ENCODE measurements around the gene TMEM223. TPM values are rescaled to one million over a fixed set of nuclear protein-coding genes. Genes with fewer than 3 reads are reported as not detected.
"Not testable (repeated sequence)": the region's sequence is repeated elsewhere in the genome, so short reads cannot be mapped to it uniquely, and the experiment has no call there.

TMEM223 gene
- total RNA-seq, 2 experiments from 2014 or later: 7.0 to 7.7 TPM

- CTCF ChIA-PET: interaction anchor here (0.8 to 7.1 kb wide), 4 partner anchors 15 to 85 kb away, joined by 3 to 53 read pairs (median 12); partner anchors contain the start of genes TMEM179B and ZBTB3
- peak within 1 kb of the TSS; percentile 91 for H3K27ac Mint-ChIP-seq
- no peaks in the 10 kb centered on the region for H3K27me3 Mint-ChIP-seq (ENCODE audit: low read depth)
- H3K36me3 Mint-ChIP-seq (ENCODE audit: low read depth): peaks cover 7% of the 10 kb centered on the region
- peak within 1 kb of the TSS; percentile 80 for H3K4me3 Mint-ChIP-seq
- intact Hi-C loops (cut with micrococcal nuclease): loop anchor here (1.0 to 5.0 kb wide), 10 partner anchors 10 to 181 kb away; partner anchors contain the start of genes EML3, POLR2G, ROM1 and TMEM179B
- DNase-seq: peak; percentile 95
- H3K9me3 Mint-ChIP-seq: no peaks in the 10 kb centered on the region
- peaks cover 25% of the 10 kb centered on the region for H3K4me1 Mint-ChIP-seq (ENCODE audit: low read depth)
Measured at GRCh38 chr11:62771144-62772021, 20.4 kb downstream of the TMEM223 start, which contains the start of gene TAF6L. Gene TAF6L, plus strand, starts transcription at chr11:62771396. Its CDS starts 4,388 bp downstream, at chr11:62775784.

GRCh38 chr11:62770778-62771143, 21.0 kb downstream of the TMEM223 start:
- Mint-ChIP-seq H3K36me3 (ENCODE audit: low read depth) (peaks cover 7% of the 10 kb centered on the region), H3K4me1 (ENCODE audit: low read depth) (peaks cover 26% of the 10 kb centered on the region), H3K27ac (peak overlapping the region; percentile 91), H3K9me3 (no peaks in the 10 kb centered on the region), H3K27me3 (ENCODE audit: low read depth) (no peaks in the 10 kb centered on the region), H3K4me3 (peak overlapping the region; percentile 80)
- CTCF ChIA-PET: interaction anchor here (4.1 to 7.1 kb wide), 2 partner anchors 15 to 17 kb away, joined by 18 to 53 read pairs; partner anchors contain the start of genes TMEM179B and ZBTB3
- intact Hi-C loops (cut with micrococcal nuclease): loop anchor here (1.0 to 5.0 kb wide), 10 partner anchors 9 to 180 kb away; partner anchors contain the start of genes EML3, POLR2G, ROM1 and TMEM179B
- DNase-seq: no peak

GRCh38 chr11:62760867-62761227, 31.0 kb downstream of the TMEM223 start:
- CTCF ChIA-PET: interaction anchor here (0.8 to 1.5 kb wide), 2 partner anchors 9 to 25 kb away, joined by 3 to 7 read pairs; no protein-coding TSS in a partner anchor
- peaks cover 10% of the 10 kb centered on the region for H3K36me3 Mint-ChIP-seq (ENCODE audit: low read depth)

GRCh38 chr11:62757846-62758788, 33.7 kb downstream of the TMEM223 start:
- no peak for DNase-seq
- no peak overlapping the region for H3K27ac Mint-ChIP-seq
- no peaks in the 10 kb centered on the region for H3K27me3 Mint-ChIP-seq (ENCODE audit: low read depth)
- intact Hi-C loops (cut with micrococcal nuclease): no loop called here
- no peaks in the 10 kb centered on the region for H3K9me3 Mint-ChIP-seq
- H3K4me3 Mint-ChIP-seq: no peak overlapping the region
- H3K4me1 Mint-ChIP-seq (ENCODE audit: low read depth): peaks cover 26% of the 10 kb centered on the region
- CTCF ChIA-PET: interaction anchor here (1.0 kb wide), 1 partner anchor 12 kb away, joined by 3 read pairs; no protein-coding TSS in a partner anchor
- H3K36me3 Mint-ChIP-seq (ENCODE audit: low read depth): peaks cover 4% of the 10 kb centered on the region

More at GRCh38 chr11:62760867-62761227, 31.0 kb downstream of the TMEM223 start:
- intact Hi-C loops (cut with micrococcal nuclease): loop anchor here (1.0 to 2.0 kb wide), 7 partner anchors 8 to 170 kb away; partner anchors contain the start of genes HNRNPUL2, SLC3A2, TAF6L and TMEM179B
- H3K9me3 Mint-ChIP-seq; H3K27me3 Mint-ChIP-seq (ENCODE audit: low read depth); DNase-seq: not testable (repeated sequence)
- peaks cover 17% of the 10 kb centered on the region for H3K4me1 Mint-ChIP-seq (ENCODE audit: low read depth)
- peak overlapping the region; percentile 93 for H3K4me3 Mint-ChIP-seq
- peak overlapping the region; percentile 73 for H3K27ac Mint-ChIP-seq

GRCh38 chr11:62755086-62755615, 36.7 kb downstream of the TMEM223 start:
- Mint-ChIP-seq H3K4me1 (ENCODE audit: low read depth) (peaks cover 25% of the 10 kb centered on the region), H3K36me3 (ENCODE audit: low read depth) (peaks cover 2% of the 10 kb centered on the region), H3K4me3 (peak overlapping the region; percentile 98), H3K27me3 (ENCODE audit: low read depth) (no peaks in the 10 kb centered on the region), H3K27ac (no peak overlapping the region), H3K9me3 (no peaks in the 10 kb centered on the region)
- no peak for DNase-seq
- intact Hi-C loops (cut with micrococcal nuclease): no loop called here
- CTCF ChIA-PET: interaction anchor here (1.2 to 3.6 kb wide), 2 partner anchors 13 to 31 kb away, joined by 4 to 16 read pairs; partner anchors contain the start of gene TMEM179B

- H3K4me1 Mint-ChIP-seq (ENCODE audit: low read depth): peaks cover 34% of the 10 kb centered on the region
- H3K36me3 Mint-ChIP-seq (ENCODE audit: low read depth): peaks cover 2% of the 10 kb centered on the region
- no peaks in the 10 kb centered on the region for H3K9me3 Mint-ChIP-seq
- intact Hi-C loops (cut with micrococcal nuclease): loop anchor here (1.0 kb wide), 5 partner anchors 7 to 45 kb away; partner anchors contain the start of genes HNRNPUL2, POLR2G and TAF6L
- CTCF ChIA-PET: interaction anchor here (0.5 to 3.6 kb wide), 10 partner anchors 8 to 280 kb away, joined by 3 to 18 read pairs (median 4); partner anchors contain the start of genes HNRNPUL2, TAF6L, TMEM179B and TUT1
- H3K27me3 Mint-ChIP-seq (ENCODE audit: low read depth): no peaks in the 10 kb centered on the region
- peak within 1 kb of the TSS; percentile 96 for H3K27ac Mint-ChIP-seq
- H3K4me3 Mint-ChIP-seq: peak within 1 kb of the TSS; percentile 98
- DNase-seq: peak; percentile 99
Measured at GRCh38 chr11:62753736-62754603, 37.8 kb downstream of the TMEM223 start, which contains the start of gene ZBTB3. Gene ZBTB3, minus strand, starts transcription at chr11:62754160. Its CDS starts 496 bp downstream, at chr11:62753664.

GRCh38 chr11:62752994-62753735, 38.6 kb downstream of the TMEM223 start:
- Mint-ChIP-seq H3K9me3 (no peaks in the 10 kb centered on the region), H3K4me3 (peak overlapping the region; percentile 98), H3K27me3 (ENCODE audit: low read depth) (no peaks in the 10 kb centered on the region), H3K36me3 (ENCODE audit: low read depth) (peaks cover 2% of the 10 kb centered on the region), H3K27ac (peak overlapping the region; percentile 96), H3K4me1 (ENCODE audit: low read depth) (peaks cover 38% of the 10 kb centered on the region)
- DNase-seq: no peak
- CTCF ChIA-PET: interaction anchor here (1.0 to 3.6 kb wide), 6 partner anchors 9 to 59 kb away, joined by 3 to 18 read pairs (median 6); partner anchors contain the start of genes HNRNPUL2, TAF6L and TMEM179B
- intact Hi-C loops (cut with micrococcal nuclease): loop anchor here (1.0 kb wide), 1 partner anchor 8 kb away; the partner anchor contains the start of gene POLR2G

GRCh38 chr11:62752177-62752785, 39.5 kb downstream of the TMEM223 start:
- intact Hi-C loops (cut with micrococcal nuclease): no loop called here
- Mint-ChIP-seq H3K27me3 (ENCODE audit: low read depth) (no peaks in the 10 kb centered on the region), H3K27ac (no peak overlapping the region), H3K36me3 (ENCODE audit: low read depth) (peaks cover 2% of the 10 kb centered on the region), H3K4me1 (ENCODE audit: low read depth) (peaks cover 40% of the 10 kb centered on the region), H3K9me3 (no peaks in the 10 kb centered on the region), H3K4me3 (peak overlapping the region; percentile 21)
- DNase-seq: no peak
- CTCF ChIA-PET: interaction anchor here (1.9 to 3.6 kb wide), 2 partner anchors 18 to 34 kb away, joined by 16 to 18 read pairs; partner anchors contain the start of genes TAF6L and TMEM179B

GRCh38 chr11:62749931-62750330, 41.9 kb downstream of the TMEM223 start:
- intact Hi-C loops (cut with micrococcal nuclease); H3K27ac Mint-ChIP-seq; H3K27me3 Mint-ChIP-seq (ENCODE audit: low read depth): not testable (repeated sequence)

More at GRCh38 chr11:62749931-62750330, 41.9 kb downstream of the TMEM223 start:
- H3K36me3 Mint-ChIP-seq (ENCODE audit: low read depth); H3K9me3 Mint-ChIP-seq; DNase-seq; H3K4me3 Mint-ChIP-seq; CTCF ChIA-PET: not testable (repeated sequence)
- H3K4me1 Mint-ChIP-seq (ENCODE audit: low read depth): peaks cover 40% of the 10 kb centered on the region
